Esophagus squamous epithelium (tissue), 5 donors: ENCODE data around the gene ROBO3. TPM values are rescaled to one million over a fixed set of nuclear protein-coding genes. Genes with fewer than 3 reads are reported as not detected.
A peak's percentile ranks its signal among the peaks of the same experiment; 100 is the strongest.

Experiments
- DNase-seq: peaks from one replicate; lab custom pipeline; 2025; lab: John Stamatoyannopoulos, UW
- H3K27ac ChIP-seq, 4 donors: fragments of 200-600 bp; sonication (generic); one replicate each; pipeline ENCODE4 v1.5.1; 2016 to 2019; ENCODE audit warnings: mild to moderate bottlenecking in 1 of 4
- H3K27me3 ChIP-seq, 4 donors: fragments of 200-600 bp; sonication (generic); 1 replicate in 3 of 4; 2 replicates in 1 of 4; pipeline versions ENCODE4 v1.5.1 to v1.6.0; 2017 to 2021; ENCODE audit warnings: antibody characterized with exemption in 1 of 4
- H3K36me3 ChIP-seq, 3 donors: fragments of 200-600 bp; sonication (generic); one replicate each; pipeline ENCODE4 v1.5.1; 2016 to 2019
- H3K4me1 ChIP-seq, 3 donors: fragments of 200-600 bp; sonication (generic); one replicate each; pipeline ENCODE4 v1.5.1; 2017 to 2019
- H3K4me3 ChIP-seq, 4 donors: fragments of 200-600 bp; sonication (generic); 1 replicate in 3 of 4; 2 replicates in 1 of 4; pipeline ENCODE4 v1.5.1; 2016 to 2019; ENCODE audit warnings: mild to moderate bottlenecking in 2 of 4, moderate library complexity in 1 of 4
- H3K9me3 ChIP-seq, 3 donors: fragments of 200-600 bp; sonication (generic); one replicate each; pipeline ENCODE4 v1.5.1; 2016 to 2019
- POLR2A ChIP-seq, 4 donors: fragments of 450-650 bp; IDR thresholded peaks; one replicate each; pipeline ENCODE4 v1.6.1; 2017; ENCODE audit warnings: antibody characterized with exemption in 4 of 4, mild to moderate bottlenecking in 4 of 4, moderate library complexity in 3 of 4
- WGBS, 2 donors: methylation state at CpG; one replicate each; pipeline ENCODE4 v1.1.5; 2018; 5-methylcytosine and 5-hydroxymethylcytosine counted together
- intact Hi-C: fragments of 100-400 bp; cut with DNase I; formaldehyde crosslinking; loops from one replicate; pipeline ENCODE4 v1.15.0; 2022
- total RNA-seq, 4 donors: library from RNA; depleted of rRNA; stranded (reverse); fragments of >200 nt; gene quantifications; one replicate each; pipeline ENCODE4 v1.1.0, GENCODE V29; 2016
- TF ChIP-seq, protein P1 (sequence below), 6 experiments: fragments of 450-650 bp in 4 of 6; fragments of 200-600 bp in 2 of 6; sonication (generic) in 2 of 6; IDR thresholded peaks; one replicate each; pipeline ENCODE4 v1.5.1; 2016 to 2019; ENCODE audit warnings: antibody characterized with exemption in 6 of 6, mild to moderate bottlenecking in 4 of 6, moderate library complexity in 4 of 6
- donor health status: DM: yes; HTN: yes; CAD: no.

Gene ROBO3
- total RNA-seq, 4 donors from 2014 or later: 1.8 to 12.4 (median 3.8) TPM

DNA sequence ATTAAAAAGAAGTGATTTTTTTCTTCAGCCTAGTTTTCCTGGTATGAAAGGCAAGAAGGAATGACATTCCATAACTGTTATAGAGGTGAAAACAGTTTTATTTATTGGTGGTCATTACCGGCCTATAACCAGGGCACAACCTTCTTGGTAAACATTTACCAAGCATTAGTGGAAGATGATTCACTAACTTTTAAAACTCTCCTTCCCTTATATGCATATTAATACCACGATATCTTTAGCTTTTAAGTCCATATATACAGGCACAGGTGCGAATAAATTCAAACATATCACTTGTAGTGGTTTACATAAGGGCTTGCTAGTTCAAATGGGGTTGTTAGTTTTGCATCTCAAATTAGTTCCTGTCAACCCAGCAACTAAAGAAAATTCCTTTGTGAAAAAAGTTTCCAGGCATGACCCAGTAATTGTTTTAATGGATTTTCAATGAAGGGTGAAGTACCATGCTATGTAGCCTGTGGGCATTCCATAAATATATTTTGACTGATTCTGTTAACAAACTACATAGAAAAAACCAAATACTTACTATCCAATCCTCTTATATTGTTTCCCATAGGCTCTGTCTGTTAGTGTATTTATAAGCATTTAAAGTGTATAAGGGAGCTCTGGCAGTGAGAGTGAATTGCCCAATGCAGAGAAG, 30.6 kb upstream of the ROBO3 start:
- Histone ChIP-seq H3K27me3 (peaks cover 7 to 40% (median 13%) of the 10 kb centered on the region in 4 donors), H3K4me1 (peaks cover 8 to 25% (median 11%) of the 10 kb centered on the region in 3 donors), H3K36me3 (no peaks in the 10 kb centered on the region), H3K9me3 (no peaks in the 10 kb centered on the region), H3K27ac (no peak overlapping the region), H3K4me3 (no peak overlapping the region)
- TF ChIP-seq, protein P1, sequence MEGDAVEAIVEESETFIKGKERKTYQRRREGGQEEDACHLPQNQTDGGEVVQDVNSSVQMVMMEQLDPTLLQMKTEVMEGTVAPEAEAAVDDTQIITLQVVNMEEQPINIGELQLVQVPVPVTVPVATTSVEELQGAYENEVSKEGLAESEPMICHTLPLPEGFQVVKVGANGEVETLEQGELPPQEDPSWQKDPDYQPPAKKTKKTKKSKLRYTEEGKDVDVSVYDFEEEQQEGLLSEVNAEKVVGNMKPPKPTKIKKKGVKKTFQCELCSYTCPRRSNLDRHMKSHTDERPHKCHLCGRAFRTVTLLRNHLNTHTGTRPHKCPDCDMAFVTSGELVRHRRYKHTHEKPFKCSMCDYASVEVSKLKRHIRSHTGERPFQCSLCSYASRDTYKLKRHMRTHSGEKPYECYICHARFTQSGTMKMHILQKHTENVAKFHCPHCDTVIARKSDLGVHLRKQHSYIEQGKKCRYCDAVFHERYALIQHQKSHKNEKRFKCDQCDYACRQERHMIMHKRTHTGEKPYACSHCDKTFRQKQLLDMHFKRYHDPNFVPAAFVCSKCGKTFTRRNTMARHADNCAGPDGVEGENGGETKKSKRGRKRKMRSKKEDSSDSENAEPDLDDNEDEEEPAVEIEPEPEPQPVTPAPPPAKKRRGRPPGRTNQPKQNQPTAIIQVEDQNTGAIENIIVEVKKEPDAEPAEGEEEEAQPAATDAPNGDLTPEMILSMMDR (IDR thresholded peaks at IDR 0.05): no peak
- TF ChIP-seq POLR2A (IDR thresholded peaks at IDR 0.05): no peak
- intact Hi-C loops: loop anchor here (10.0 kb wide), 2 partner anchors 70 to 170 kb away; partner anchors contain the start of gene ESAM
- no peak for DNase-seq
- WGBS, 2 donors: 47 to 62% methylated on average over 3 of the region's 3 CpGs

DNA sequence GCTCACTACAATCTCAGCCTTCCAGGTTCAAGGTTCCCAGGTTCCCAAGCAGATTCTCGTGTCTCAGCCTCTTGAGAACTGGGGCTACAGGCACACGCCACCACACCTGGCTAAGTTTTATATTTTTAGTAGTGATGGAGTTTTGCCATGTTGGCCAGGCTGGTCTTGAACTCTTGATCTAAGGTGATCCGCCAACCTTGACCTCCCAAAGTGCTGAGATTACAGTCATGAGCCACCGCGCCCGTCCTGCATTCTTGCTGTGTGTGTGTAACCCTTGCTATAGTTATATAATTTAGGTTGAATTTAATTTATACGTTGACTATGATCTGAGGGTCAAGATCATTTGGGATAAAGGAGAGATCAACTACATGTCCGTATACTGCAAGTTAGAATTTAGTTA, 29.3 kb upstream of the ROBO3 start:
- peaks cover 12 to 52% (median 23%) of the 10 kb centered on the region in 4 donors for H3K27me3 ChIP-seq
- H3K9me3 ChIP-seq: no peaks in the 10 kb centered on the region
- TF ChIP-seq, protein P1 (IDR thresholded peaks at IDR 0.05): no peak
- no peak for TF ChIP-seq POLR2A (IDR thresholded peaks at IDR 0.05)
- peaks cover 11 to 30% (median 15%) of the 10 kb centered on the region in 3 donors for H3K4me1 ChIP-seq
- intact Hi-C loops: loop anchor here (10.0 kb wide), 2 partner anchors 71 to 171 kb away; partner anchors contain the start of gene ESAM
- no peaks in the 10 kb centered on the region for H3K36me3 ChIP-seq
- no peak for DNase-seq
- 77 to 88% methylated on average over 6 to 8 of the region's 8 CpGs for WGBS, 2 donors
- H3K4me3 ChIP-seq: peak overlapping the region in 2 of 4 donors; percentile 39 to 56
- peak overlapping the region in 2 of 4 donors; percentile 52 to 69 for H3K27ac ChIP-seq

DNA sequence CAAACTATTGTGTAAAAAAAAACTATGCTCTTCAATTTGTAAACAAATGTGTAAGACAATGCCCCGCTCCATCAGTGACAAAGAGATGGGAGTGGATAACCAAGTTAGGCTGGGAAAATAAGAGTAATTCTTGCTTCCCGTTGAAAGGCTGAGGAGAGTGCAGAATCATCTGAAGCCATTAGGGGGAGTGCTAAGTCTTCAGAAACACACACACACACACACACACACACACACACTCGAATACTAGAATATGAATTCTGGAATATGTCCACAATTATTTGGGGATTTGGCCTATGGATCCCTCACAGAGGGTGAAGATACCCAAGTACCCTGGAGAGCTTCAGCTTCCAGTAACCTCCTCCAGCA, 27.8 kb upstream of the ROBO3 start:
- Histone ChIP-seq H3K36me3 (no peaks in the 10 kb centered on the region), H3K27ac (no peak overlapping the region), H3K4me1 (peaks cover 11 to 31% (median 15%) of the 10 kb centered on the region in 3 donors), H3K9me3 (no peaks in the 10 kb centered on the region), H3K27me3 (peaks cover 20 to 62% (median 29%) of the 10 kb centered on the region in 4 donors), H3K4me3 (no peak overlapping the region)
- intact Hi-C loops: loop anchor here (10.0 kb wide), 2 partner anchors 73 to 173 kb away; partner anchors contain the start of gene ESAM
- WGBS, 2 donors: 18% methylated on average over 3 of the region's 3 CpGs
- TF ChIP-seq POLR2A (IDR thresholded peaks at IDR 0.05): no peak
- TF ChIP-seq, protein P1 (IDR thresholded peaks at IDR 0.05): peak in 2 of 6 experiments; percentile 16 to 53
- DNase-seq: no peak

DNA sequence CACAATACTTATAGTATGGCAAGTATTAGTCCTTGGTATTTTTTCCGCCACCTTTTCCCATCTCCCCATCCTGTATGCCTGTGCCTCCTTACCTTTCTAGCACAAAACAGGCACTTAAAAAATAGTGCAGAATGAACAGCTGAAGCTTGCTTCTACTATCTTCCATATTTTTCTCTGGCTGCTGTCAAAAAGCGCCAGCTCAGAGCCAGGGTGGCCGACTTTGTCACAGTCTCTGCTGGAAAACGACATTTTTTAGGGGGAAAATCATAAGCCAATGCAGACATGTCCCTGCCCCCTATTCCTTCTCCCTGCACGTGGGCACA, 26.5 kb upstream of the ROBO3 start:
- Histone ChIP-seq H3K27ac (no peak overlapping the region), H3K4me1 (peaks cover 15 to 43% (median 22%) of the 10 kb centered on the region in 3 donors), H3K27me3 (peaks cover 25 to 67% (median 34%) of the 10 kb centered on the region in 4 donors), H3K36me3 (no peaks in the 10 kb centered on the region), H3K4me3 (peak overlapping the region in 2 of 4 donors; percentile 42 to 63), H3K9me3 (no peaks in the 10 kb centered on the region)
- DNase-seq: no peak
- TF ChIP-seq POLR2A (IDR thresholded peaks at IDR 0.05): no peak
- TF ChIP-seq, protein P1 (IDR thresholded peaks at IDR 0.05): no peak
- intact Hi-C loops: loop anchor here (10.0 kb wide), 2 partner anchors 74 to 174 kb away; partner anchors contain the start of gene ESAM
- 28 to 55% methylated on average over 4 to 5 of the region's 5 CpGs for WGBS, 2 donors
